GM12891 (cell line): ENCODE results near the gene LY6G6C.
A peak's percentile ranks its signal among the peaks of the same experiment; 100 is the strongest.

Experiments
- POLR2A ChIP-seq: IDR thresholded peaks from 2 replicates; pipeline ENCODE4 v1.6.1; 2011; ENCODE audit warnings: low read depth, low read length, control low read depth
- POLR2AphosphoS5 ChIP-seq: IDR thresholded peaks from 2 replicates; pipeline ENCODE4 v1.6.1; 2011; ENCODE audit warnings: low read depth, low read length, control low read depth
- SPI1 ChIP-seq: IDR thresholded peaks from 2 replicates; pipeline ENCODE4 v1.6.1; 2011; ENCODE audit warnings: low read depth, low read length, control low read depth
- TAF1 ChIP-seq: IDR thresholded peaks from 2 replicates; pipeline ENCODE4 v1.6.1; 2011; ENCODE audit warnings: low read depth, low read length, control low read depth

DNA sequence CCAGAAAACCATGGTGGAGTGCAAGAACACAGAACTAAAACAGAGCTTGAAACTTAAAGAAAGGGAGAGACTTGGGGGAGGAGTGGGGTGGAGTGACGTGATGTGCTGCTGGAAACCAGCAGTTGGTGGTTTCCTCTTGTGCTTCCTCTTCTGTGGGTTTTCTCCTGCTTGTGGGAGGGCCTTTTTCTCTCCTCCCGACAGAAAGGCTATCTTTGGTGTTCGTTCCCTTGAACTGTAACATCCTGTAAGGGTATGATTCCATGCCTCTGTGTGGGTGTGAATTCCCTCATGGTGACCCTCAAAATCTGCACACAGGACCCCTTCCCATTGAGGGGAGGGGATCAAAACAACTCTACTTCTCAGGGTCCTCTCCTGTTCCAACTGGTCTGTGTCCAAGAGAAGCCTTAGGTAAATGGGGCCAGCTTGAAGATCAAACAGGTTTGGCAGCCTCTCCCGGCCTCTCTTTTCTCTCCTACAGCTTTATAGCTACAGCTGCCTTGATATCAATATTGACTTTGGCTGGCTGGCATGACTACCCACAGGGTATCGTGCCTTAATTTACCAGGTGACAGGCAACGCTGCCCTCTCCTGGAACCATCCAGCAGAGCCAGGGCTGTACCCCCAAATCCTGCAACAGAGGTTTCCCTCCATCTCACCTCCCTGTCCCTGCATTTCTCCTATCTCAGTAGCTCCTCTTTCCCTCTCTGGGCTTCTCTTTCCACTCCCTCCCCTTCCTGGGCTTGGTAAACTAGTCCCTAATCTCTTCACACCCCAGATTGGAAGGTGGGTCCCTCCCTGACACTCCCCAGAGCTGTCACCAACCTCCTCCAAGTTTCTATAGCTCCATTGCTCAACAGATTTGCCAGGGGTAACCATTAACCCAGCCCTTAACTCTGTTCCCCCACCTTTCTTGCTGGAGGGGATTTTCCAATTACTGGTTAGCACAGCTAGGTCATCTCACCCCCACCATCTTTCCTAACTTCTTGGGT is 16.7 kb upstream of the LY6G6C start:
- TF ChIP-seq POLR2A (peak; percentile 25), POLR2AphosphoS5 (peak; percentile 20; the same call in 1 of the 2 replicates), SPI1 (peak; percentile 75), TAF1 (no peak)
